Astrocyte (in vitro differentiated cells and primary cell): ENCODE results near the gene TFAP2D.

Source experiments
- EZH2 ChIP-seq: IDR thresholded peaks from 2 replicates; pipeline ENCODE4 v1.6.1; 2012; ENCODE audit warnings: mild to moderate bottlenecking, low read length, inconsistent platforms; ENCODE audit not compliant: insufficient read depth
- TF ChIP-seq, protein P1 (sequence below): IDR thresholded peaks from 2 replicates; pipeline ENCODE4 v1.5.1; 2011; ENCODE audit warnings: low read depth, mild to moderate bottlenecking, inconsistent platforms, low read length, moderate library complexity; ENCODE audit not compliant: insufficient read depth

DNA sequence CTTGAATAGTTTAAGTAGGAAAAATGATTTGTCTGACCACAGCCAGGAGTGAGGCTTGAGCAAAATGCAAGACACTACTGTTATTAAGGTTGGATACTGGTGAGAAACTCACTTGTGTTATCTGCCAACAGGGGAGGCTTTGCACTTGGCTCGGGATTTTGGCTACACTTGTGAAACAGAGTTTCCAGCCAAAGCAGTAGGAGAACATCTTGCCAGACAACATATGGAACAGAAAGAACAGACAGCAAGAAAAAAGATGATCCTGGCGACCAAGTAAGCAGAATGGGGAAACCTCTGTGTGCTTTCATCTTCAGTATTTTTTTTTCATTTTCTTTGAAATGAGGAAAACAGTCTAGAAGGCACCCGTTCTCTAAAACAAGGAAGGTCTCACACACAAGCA, 31.6 kb downstream of the TFAP2D start:
- TF ChIP-seq, protein P1, sequence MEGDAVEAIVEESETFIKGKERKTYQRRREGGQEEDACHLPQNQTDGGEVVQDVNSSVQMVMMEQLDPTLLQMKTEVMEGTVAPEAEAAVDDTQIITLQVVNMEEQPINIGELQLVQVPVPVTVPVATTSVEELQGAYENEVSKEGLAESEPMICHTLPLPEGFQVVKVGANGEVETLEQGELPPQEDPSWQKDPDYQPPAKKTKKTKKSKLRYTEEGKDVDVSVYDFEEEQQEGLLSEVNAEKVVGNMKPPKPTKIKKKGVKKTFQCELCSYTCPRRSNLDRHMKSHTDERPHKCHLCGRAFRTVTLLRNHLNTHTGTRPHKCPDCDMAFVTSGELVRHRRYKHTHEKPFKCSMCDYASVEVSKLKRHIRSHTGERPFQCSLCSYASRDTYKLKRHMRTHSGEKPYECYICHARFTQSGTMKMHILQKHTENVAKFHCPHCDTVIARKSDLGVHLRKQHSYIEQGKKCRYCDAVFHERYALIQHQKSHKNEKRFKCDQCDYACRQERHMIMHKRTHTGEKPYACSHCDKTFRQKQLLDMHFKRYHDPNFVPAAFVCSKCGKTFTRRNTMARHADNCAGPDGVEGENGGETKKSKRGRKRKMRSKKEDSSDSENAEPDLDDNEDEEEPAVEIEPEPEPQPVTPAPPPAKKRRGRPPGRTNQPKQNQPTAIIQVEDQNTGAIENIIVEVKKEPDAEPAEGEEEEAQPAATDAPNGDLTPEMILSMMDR, result no peak
- TF ChIP-seq EZH2, result no peak
